ENCODE measurements around the gene BTNL3.

DNA sequence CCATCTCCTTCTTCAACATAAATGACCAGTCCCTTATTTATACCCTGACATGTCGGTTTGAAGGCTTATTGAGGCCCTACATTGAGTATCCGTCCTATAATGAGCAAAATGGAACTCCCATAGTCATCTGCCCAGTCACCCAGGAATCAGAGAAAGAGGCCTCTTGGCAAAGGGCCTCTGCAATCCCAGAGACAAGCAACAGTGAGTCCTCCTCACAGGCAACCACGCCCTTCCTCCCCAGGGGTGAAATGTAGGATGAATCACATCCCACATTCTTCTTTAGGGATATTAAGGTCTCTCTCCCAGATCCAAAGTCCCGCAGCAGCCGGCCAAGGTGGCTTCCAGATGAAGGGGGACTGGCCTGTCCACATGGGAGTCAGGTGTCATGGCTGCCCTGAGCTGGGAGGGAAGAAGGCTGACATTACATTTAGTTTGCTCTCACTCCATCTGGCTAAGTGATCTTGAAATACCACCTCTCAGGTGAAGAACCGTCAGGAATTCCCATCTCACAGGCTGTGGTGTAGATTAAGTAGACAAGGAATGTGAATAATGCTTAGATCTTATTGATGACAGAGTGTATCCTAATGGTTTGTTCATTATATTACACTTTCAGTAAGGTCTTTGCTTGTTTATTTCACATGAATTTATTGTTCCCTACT, 38.2 kb upstream of the BTNL3 start:
- TF ChIP-seq CTCF (IDR thresholded peaks at IDR 0.05; ENCODE audit: extremely low read depth in 1 of 2, insufficient read depth in 1 of 2, low read depth in 1 of 2, low read length in 2 of 2) (no peak), POLR2A (IDR thresholded peaks at IDR 0.05; ENCODE audit: low read depth, low read length) (no peak), POLR2AphosphoS5 (IDR thresholded peaks at IDR 0.05; ENCODE audit: insufficient read depth, low read depth, low read length) (no peak), MYC (IDR thresholded peaks at IDR 0.05; ENCODE audit: low read depth, low read length) (no peak), EZH2 (IDR thresholded peaks at IDR 0.05; ENCODE audit: borderline replicate concordance, low read depth, low read length, severe bottlenecking) (no peak)
